ENCODE data around the gene DBX1. TPM values are rescaled to one million over a fixed set of nuclear protein-coding genes. Genes with fewer than 3 reads are reported as not detected.

Gene DBX1
- total RNA-seq, 1 experiment from 2014 or later, result not detected

GRCh38 chr11:20177136-20177535 lies 16.9 kb upstream of the DBX1 start:
- POLR2A ChIA-PET (ENCODE audit: unreplicated experiment), result no interaction called here
- TF ChIP-seq EZH2 (IDR thresholded peaks at IDR 0.05; ENCODE audit: low read length, unreplicated experiment) (no peak), CTCF (conservative IDR thresholded peaks at IDR 0.05; ENCODE audit: low read depth, low read length) (no peak), EZH2phosphoT487 (IDR thresholded peaks at IDR 0.05; ENCODE audit: borderline replicate concordance, low read length) (no peak)
- no TSS peak for BruUV-seq (replicated peaks)

GRCh38 chr11:20172721-20173447 lies 12.6 kb upstream of the DBX1 start:
- H4K20me1 ChIP-seq (ENCODE audit: low read length), result no peaks in the 10 kb centered on the region
- H2AFZ ChIP-seq (ENCODE audit: low read length), result no peak overlapping the region
- ChIA-PET POLR2A (ENCODE audit: unreplicated experiment) (no interaction called here), CTCF (no interaction called here)
- no peaks in the 10 kb centered on the region for H3F3A ChIP-seq (ENCODE audit: low read length, unreplicated experiment)
- H3K4me3 ChIP-seq (ENCODE audit: low read length), result no peak overlapping the region
- no peaks in the 10 kb centered on the region for H3K9me2 ChIP-seq (replicated peaks; ENCODE audit: low read length)
- TF ChIP-seq CTCF (conservative IDR thresholded peaks at IDR 0.05; ENCODE audit: low read depth, low read length), result no peak
- TF ChIP-seq EZH2 (IDR thresholded peaks at IDR 0.05; ENCODE audit: low read length, unreplicated experiment), result no peak
- no peak for TF ChIP-seq EZH2phosphoT487 (IDR thresholded peaks at IDR 0.05; ENCODE audit: borderline replicate concordance, low read length)
- peaks cover 26% of the 10 kb centered on the region for H3K27me3 ChIP-seq (ENCODE audit: low read length)
- H3K4me1 ChIP-seq (ENCODE audit: insufficient read depth, low read length), result no peaks in the 10 kb centered on the region
- no peak for ATAC-seq
- H3K79me2 ChIP-seq (ENCODE audit: low read length), result no peaks in the 10 kb centered on the region
- H3K36me3 ChIP-seq (ENCODE audit: low read depth, low read length), result no peaks in the 10 kb centered on the region
- H3K4me2 ChIP-seq (ENCODE audit: low read length), result no peak overlapping the region
- BruUV-seq (replicated peaks), result no TSS peak
- H3K27ac ChIP-seq (ENCODE audit: low read length), result no peak overlapping the region
- no peaks in the 10 kb centered on the region for H3K9me3 ChIP-seq (ENCODE audit: low read length)
- no peak for DNase-seq
- intact Hi-C loops (cut with micrococcal nuclease), result no loop called here
- H3K9ac ChIP-seq (ENCODE audit: low read length), result no peak overlapping the region

More at GRCh38 chr11:20177136-20177535, 16.9 kb upstream of the DBX1 start:
- Histone ChIP-seq H4K20me1 (ENCODE audit: low read length) (no peaks in the 10 kb centered on the region), H3K36me3 (ENCODE audit: low read depth, low read length) (no peaks in the 10 kb centered on the region), H3K9ac (ENCODE audit: low read length) (no peak overlapping the region), H3K27me3 (ENCODE audit: low read length) (peaks cover 61% of the 10 kb centered on the region), H3K4me2 (ENCODE audit: low read length) (no peak overlapping the region), H3K4me3 (ENCODE audit: low read length) (no peak overlapping the region), H3F3A (ENCODE audit: low read length, unreplicated experiment) (no peaks in the 10 kb centered on the region), H3K27ac (ENCODE audit: low read length) (no peak overlapping the region), H3K9me3 (ENCODE audit: low read length) (no peaks in the 10 kb centered on the region), H3K79me2 (ENCODE audit: low read length) (no peaks in the 10 kb centered on the region), H3K9me2 (replicated peaks; ENCODE audit: low read length) (no peaks in the 10 kb centered on the region), H2AFZ (ENCODE audit: low read length) (no peak overlapping the region), H3K4me1 (ENCODE audit: insufficient read depth, low read length) (no peaks in the 10 kb centered on the region)
- intact Hi-C loops (cut with micrococcal nuclease), result no loop called here
- ATAC-seq (no peak), DNase-seq (no peak)
- CTCF ChIA-PET, result no interaction called here

GRCh38 chr11:20163783-20164481 lies 3.7 kb upstream of the DBX1 start:
- BruUV-seq (replicated peaks), result no TSS peak
- H3K4me1 ChIP-seq (ENCODE audit: insufficient read depth, low read length), result no peaks in the 10 kb centered on the region
- no peaks in the 10 kb centered on the region for H3F3A ChIP-seq (ENCODE audit: low read length, unreplicated experiment)
- ChIA-PET POLR2A (ENCODE audit: unreplicated experiment) (interaction anchor here (0.6 kb wide), 1 partner anchor 26 kb away, joined by 6 read pairs; no protein-coding TSS in a partner anchor), CTCF (no interaction called here)
- TF ChIP-seq EZH2phosphoT487 (IDR thresholded peaks at IDR 0.05; ENCODE audit: borderline replicate concordance, low read length), result no peak
- no peak for TF ChIP-seq CTCF (conservative IDR thresholded peaks at IDR 0.05; ENCODE audit: low read depth, low read length)
- no peak for TF ChIP-seq EZH2 (IDR thresholded peaks at IDR 0.05; ENCODE audit: low read length, unreplicated experiment)
- H3K27ac ChIP-seq (ENCODE audit: low read length), result no peak overlapping the region
- no peak overlapping the region for H2AFZ ChIP-seq (ENCODE audit: low read length)
- no peaks in the 10 kb centered on the region for H3K9me3 ChIP-seq (ENCODE audit: low read length)
- intact Hi-C loops (cut with micrococcal nuclease), result no loop called here
- no peak overlapping the region for H3K4me2 ChIP-seq (ENCODE audit: low read length)
- H4K20me1 ChIP-seq (ENCODE audit: low read length), result no peaks in the 10 kb centered on the region
- H3K4me3 ChIP-seq (ENCODE audit: low read length), result no peak overlapping the region
- no peaks in the 10 kb centered on the region for H3K79me2 ChIP-seq (ENCODE audit: low read length)
- peaks cover 64% of the 10 kb centered on the region for H3K27me3 ChIP-seq (ENCODE audit: low read length)
- no peak overlapping the region for H3K9ac ChIP-seq (ENCODE audit: low read length)
- no peaks in the 10 kb centered on the region for H3K9me2 ChIP-seq (replicated peaks; ENCODE audit: low read length)
- DNase-seq, result no peak
- no peak for ATAC-seq
- no peaks in the 10 kb centered on the region for H3K36me3 ChIP-seq (ENCODE audit: low read depth, low read length)

All from PC-3 (cell line).